ENCODE results near the gene CRIM1.

DNA sequence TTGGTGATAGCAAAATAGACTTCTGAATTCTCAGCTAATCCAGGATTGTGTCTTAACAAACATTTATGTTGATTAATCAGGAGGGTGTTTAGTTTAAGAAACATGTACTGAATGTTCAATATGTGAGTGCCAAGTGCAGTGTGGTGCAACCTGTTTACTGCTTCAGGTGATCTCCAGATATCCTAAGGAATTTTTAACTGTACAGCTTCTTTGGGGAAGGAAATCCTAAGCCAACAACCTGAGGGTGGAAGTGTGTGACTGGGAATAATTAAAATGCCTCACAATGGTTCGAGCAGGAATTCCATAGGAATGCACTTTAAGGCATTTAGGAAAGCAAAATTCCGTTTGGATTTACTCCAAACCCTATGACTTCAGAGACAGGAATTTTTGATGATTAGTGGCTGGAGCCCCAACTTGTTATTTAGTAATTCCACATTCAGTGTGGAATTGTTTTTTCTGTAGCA is 16.4 kb downstream of the CRIM1 start:
- TF ChIP-seq, protein P1, sequence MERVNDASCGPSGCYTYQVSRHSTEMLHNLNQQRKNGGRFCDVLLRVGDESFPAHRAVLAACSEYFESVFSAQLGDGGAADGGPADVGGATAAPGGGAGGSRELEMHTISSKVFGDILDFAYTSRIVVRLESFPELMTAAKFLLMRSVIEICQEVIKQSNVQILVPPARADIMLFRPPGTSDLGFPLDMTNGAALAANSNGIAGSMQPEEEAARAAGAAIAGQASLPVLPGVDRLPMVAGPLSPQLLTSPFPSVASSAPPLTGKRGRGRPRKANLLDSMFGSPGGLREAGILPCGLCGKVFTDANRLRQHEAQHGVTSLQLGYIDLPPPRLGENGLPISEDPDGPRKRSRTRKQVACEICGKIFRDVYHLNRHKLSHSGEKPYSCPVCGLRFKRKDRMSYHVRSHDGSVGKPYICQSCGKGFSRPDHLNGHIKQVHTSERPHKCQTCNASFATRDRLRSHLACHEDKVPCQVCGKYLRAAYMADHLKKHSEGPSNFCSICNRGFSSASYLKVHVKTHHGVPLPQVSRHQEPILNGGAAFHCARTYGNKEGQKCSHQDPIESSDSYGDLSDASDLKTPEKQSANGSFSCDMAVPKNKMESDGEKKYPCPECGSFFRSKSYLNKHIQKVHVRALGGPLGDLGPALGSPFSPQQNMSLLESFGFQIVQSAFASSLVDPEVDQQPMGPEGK (CRISPR knock-in tag; IDR thresholded peaks at IDR 0.05; ENCODE audit: borderline replicate concordance) = peak; percentile 70; the same call in 1 of the 2 replicates
- TF ChIP-seq, protein P2, sequence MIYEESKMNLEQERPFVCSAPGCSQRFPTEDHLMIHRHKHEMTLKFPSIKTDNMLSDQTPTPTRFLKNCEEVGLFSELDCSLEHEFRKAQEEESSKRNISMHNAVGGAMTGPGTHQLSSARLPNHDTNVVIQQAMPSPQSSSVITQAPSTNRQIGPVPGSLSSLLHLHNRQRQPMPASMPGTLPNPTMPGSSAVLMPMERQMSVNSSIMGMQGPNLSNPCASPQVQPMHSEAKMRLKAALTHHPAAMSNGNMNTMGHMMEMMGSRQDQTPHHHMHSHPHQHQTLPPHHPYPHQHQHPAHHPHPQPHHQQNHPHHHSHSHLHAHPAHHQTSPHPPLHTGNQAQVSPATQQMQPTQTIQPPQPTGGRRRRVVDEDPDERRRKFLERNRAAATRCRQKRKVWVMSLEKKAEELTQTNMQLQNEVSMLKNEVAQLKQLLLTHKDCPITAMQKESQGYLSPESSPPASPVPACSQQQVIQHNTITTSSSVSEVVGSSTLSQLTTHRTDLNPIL (CRISPR knock-in tag; IDR thresholded peaks at IDR 0.05; ENCODE audit: low read depth) = peak; percentile 82
- TF ChIP-seq ZFP30 (CRISPR knock-in tag; IDR thresholded peaks at IDR 0.05) = no peak
- TF ChIP-seq, protein P3, sequence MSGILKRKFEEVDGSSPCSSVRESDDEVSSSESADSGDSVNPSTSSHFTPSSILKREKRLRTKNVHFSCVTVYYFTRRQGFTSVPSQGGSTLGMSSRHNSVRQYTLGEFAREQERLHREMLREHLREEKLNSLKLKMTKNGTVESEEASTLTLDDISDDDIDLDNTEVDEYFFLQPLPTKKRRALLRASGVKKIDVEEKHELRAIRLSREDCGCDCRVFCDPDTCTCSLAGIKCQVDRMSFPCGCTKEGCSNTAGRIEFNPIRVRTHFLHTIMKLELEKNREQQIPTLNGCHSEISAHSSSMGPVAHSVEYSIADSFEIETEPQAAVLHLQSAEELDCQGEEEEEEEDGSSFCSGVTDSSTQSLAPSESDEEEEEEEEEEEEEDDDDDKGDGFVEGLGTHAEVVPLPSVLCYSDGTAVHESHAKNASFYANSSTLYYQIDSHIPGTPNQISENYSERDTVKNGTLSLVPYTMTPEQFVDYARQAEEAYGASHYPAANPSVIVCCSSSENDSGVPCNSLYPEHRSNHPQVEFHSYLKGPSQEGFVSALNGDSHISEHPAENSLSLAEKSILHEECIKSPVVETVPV (CRISPR knock-in tag; IDR thresholded peaks at IDR 0.05) = no peak
- no peak for TF ChIP-seq ZC3H10 (CRISPR knock-in tag; IDR thresholded peaks at IDR 0.05)
- TF ChIP-seq ZFP3 (CRISPR knock-in tag; IDR thresholded peaks at IDR 0.05) = peak; percentile 62; the same call in 1 of the 2 replicates
- TF ChIP-seq ARNTL (CRISPR knock-in tag; IDR thresholded peaks at IDR 0.05; ENCODE audit: borderline replicate concordance, low read depth) = no peak
